ENCODE data around the gene WDFY1.

GRCh38 chr2:223922308-223922707, 22.8 kb downstream of the WDFY1 start:
- no peak for TF ChIP-seq EZH2 (IDR thresholded peaks at IDR 0.05; ENCODE audit: borderline replicate concordance, insufficient read depth, low read depth, low read length, poor library complexity, severe bottlenecking)
- no peak for TF ChIP-seq CTCF (IDR thresholded peaks at IDR 0.05)

Data from B cell (primary cell).